ENCODE measurements around the gene TMED9.

The TMED9 gene

DNA sequence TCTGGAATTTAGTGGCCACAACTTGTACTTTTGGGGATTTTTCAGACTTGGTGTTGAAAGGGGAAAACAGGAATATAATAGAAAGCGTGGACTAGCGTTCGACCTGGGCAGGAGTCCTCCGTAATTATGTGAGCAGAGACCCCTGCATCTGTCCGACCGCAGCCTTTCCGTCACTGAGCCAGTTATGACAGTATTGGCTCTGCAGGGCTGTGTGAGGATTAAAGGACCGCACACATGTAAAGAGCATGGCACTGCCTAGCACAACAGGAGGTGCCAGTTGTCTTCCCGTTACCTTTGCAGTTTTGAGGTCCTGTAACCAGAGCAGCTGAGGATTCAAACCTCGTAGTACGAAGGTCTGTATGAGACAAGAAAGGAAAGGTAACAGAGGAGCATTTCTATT is 9.1 kb downstream of the TMED9 start:
- H3K27ac ChIP-seq (ENCODE audit: low read length), result peak overlapping the region; percentile 75
- ATAC-seq (ENCODE audit: insufficient read depth, low read depth), result no peak
- H3K27me3 ChIP-seq (ENCODE audit: insufficient read depth, low read length, poor library complexity), result no peaks in the 10 kb centered on the region
- no peak overlapping the region for H2AFZ ChIP-seq (ENCODE audit: low read depth, low read length)
- peak overlapping the region; percentile 96 for H3K4me2 ChIP-seq (ENCODE audit: insufficient read depth, low read length)
- TF ChIP-seq EZH2 (IDR thresholded peaks at IDR 0.05; ENCODE audit: borderline replicate concordance, low read depth, low read length, severe bottlenecking) (no peak), CTCF (IDR thresholded peaks at IDR 0.05; ENCODE audit: borderline replicate concordance, extremely low read depth, low read length, poor library complexity, severe bottlenecking) (no peak)
- peak overlapping the region; percentile 52 to 83; a peak in 3 of 4 replicates for H3K4me3 ChIP-seq (ENCODE audit: low read depth in 1 of 2, low read length in 2 of 2)
- H3K79me2 ChIP-seq (ENCODE audit: insufficient read depth, low read length), result peaks cover 13% of the 10 kb centered on the region
- H4K20me1 ChIP-seq (ENCODE audit: insufficient read depth, low read length), result peaks cover 8% of the 10 kb centered on the region; the same call in 1 of the 2 replicates
- no peaks in the 10 kb centered on the region for H3K9me3 ChIP-seq (ENCODE audit: insufficient read depth, low read length, severe bottlenecking)
- peaks cover 7% of the 10 kb centered on the region for H3K36me3 ChIP-seq (ENCODE audit: insufficient read depth, low read length)
- H3K9ac ChIP-seq (ENCODE audit: low read depth, low read length), result peak overlapping the region; percentile 91
- peaks cover 29% of the 10 kb centered on the region for H3K4me1 ChIP-seq (ENCODE audit: insufficient read depth, low read length)
- DNase-seq, result no peak

- no peak overlapping the region for H3K27ac ChIP-seq (ENCODE audit: low read length)
- peaks cover 13% of the 10 kb centered on the region for H3K79me2 ChIP-seq (ENCODE audit: insufficient read depth, low read length)
- TF ChIP-seq CTCF (IDR thresholded peaks at IDR 0.05; ENCODE audit: borderline replicate concordance, extremely low read depth, low read length, poor library complexity, severe bottlenecking) (peak; percentile 24), EZH2 (IDR thresholded peaks at IDR 0.05; ENCODE audit: borderline replicate concordance, low read depth, low read length, severe bottlenecking) (no peak)
- ATAC-seq (ENCODE audit: insufficient read depth, low read depth), result no peak
- DNase-seq, result no peak
- H4K20me1 ChIP-seq (ENCODE audit: insufficient read depth, low read length), result peaks cover 12% of the 10 kb centered on the region; the same call in 1 of the 2 replicates
- peak overlapping the region in 1 of 2 experiments; percentile 83; a peak in 1 of 4 replicates for H3K4me3 ChIP-seq (ENCODE audit: low read depth in 1 of 2, low read length in 2 of 2)
- no peaks in the 10 kb centered on the region for H3K27me3 ChIP-seq (ENCODE audit: insufficient read depth, low read length, poor library complexity)
- H3K9me3 ChIP-seq (ENCODE audit: insufficient read depth, low read length, severe bottlenecking), result no peaks in the 10 kb centered on the region
- H2AFZ ChIP-seq (ENCODE audit: low read depth, low read length), result no peak overlapping the region
- H3K36me3 ChIP-seq (ENCODE audit: insufficient read depth, low read length), result peaks cover 2% of the 10 kb centered on the region; the same call in 1 of the 2 replicates
- peak overlapping the region; percentile 96 for H3K4me2 ChIP-seq (ENCODE audit: insufficient read depth, low read length)
- peaks cover 29% of the 10 kb centered on the region for H3K4me1 ChIP-seq (ENCODE audit: insufficient read depth, low read length)
- H3K9ac ChIP-seq (ENCODE audit: low read depth, low read length), result peak overlapping the region; percentile 91
Observed at GRCh38 chr5:177601577-177602457, 9.8 kb downstream of the TMED9 start.

DNA sequence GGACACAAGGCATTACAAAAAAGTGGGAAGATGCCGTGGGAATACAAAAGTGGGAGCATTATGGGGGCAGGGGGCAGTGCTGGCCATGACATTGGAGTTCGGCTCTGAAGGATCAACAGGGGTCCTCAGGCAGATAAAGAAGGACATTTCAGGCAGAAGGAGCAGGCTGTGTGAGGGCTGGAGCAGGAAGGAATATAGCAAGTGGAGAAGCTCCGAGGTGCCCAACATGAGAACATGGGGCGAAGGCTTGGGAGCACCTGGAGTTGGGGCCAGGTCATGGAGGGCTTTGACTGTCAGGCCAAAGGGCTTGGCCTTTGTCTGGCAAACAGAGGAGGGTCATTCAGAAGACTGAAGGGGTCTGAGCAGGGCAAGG is 10.4 kb downstream of the TMED9 start:
- TF ChIP-seq CTCF (IDR thresholded peaks at IDR 0.05; ENCODE audit: borderline replicate concordance, extremely low read depth, low read length, poor library complexity, severe bottlenecking), result no peak
- no peak for TF ChIP-seq EZH2 (IDR thresholded peaks at IDR 0.05; ENCODE audit: borderline replicate concordance, low read depth, low read length, severe bottlenecking)
- Histone ChIP-seq H3K79me2 (ENCODE audit: insufficient read depth, low read length) (peaks cover 13% of the 10 kb centered on the region), H3K27ac (ENCODE audit: low read length) (no peak overlapping the region), H4K20me1 (ENCODE audit: insufficient read depth, low read length) (peaks cover 15% of the 10 kb centered on the region; the same call in 1 of the 2 replicates), H3K4me1 (ENCODE audit: insufficient read depth, low read length) (peaks cover 29% of the 10 kb centered on the region), H3K9ac (ENCODE audit: low read depth, low read length) (no peak overlapping the region), H3K4me2 (ENCODE audit: insufficient read depth, low read length) (no peak overlapping the region), H3K36me3 (ENCODE audit: insufficient read depth, low read length) (peaks cover 3% of the 10 kb centered on the region), H3K4me3 (ENCODE audit: low read depth in 1 of 2, low read length in 2 of 2) (no peak overlapping the region), H3K9me3 (ENCODE audit: insufficient read depth, low read length, severe bottlenecking) (no peaks in the 10 kb centered on the region), H3K27me3 (ENCODE audit: insufficient read depth, low read length, poor library complexity) (no peaks in the 10 kb centered on the region), H2AFZ (ENCODE audit: low read depth, low read length) (no peak overlapping the region)
- DNase-seq, result no peak
- no peak for ATAC-seq (ENCODE audit: insufficient read depth, low read depth)
